Testis (tissue), 3 donors: ENCODE measurements around the gene RTF2. TPM values are rescaled to one million over a fixed set of nuclear protein-coding genes. Genes with fewer than 3 reads are reported as not detected.

Experiments
- DNase-seq: peaks from one replicate; pipeline ENCODE4 v3.0.0-alpha.2; 2019
- H3K27ac ChIP-seq, 2 donors: fragments of 200-600 bp; sonication (generic); one replicate each; pipeline ENCODE4 v1.5.1; 2019
- H3K27me3 ChIP-seq: fragments of 200-600 bp; sonication (generic); one replicate; pipeline ENCODE4 v1.5.1; 2019
- H3K36me3 ChIP-seq: fragments of 200-600 bp; sonication (generic); one replicate; pipeline ENCODE4 v1.5.1; 2017; ENCODE audit warnings: low read depth; ENCODE audit errors: missing control alignments
- H3K4me1 ChIP-seq: fragments of 200-600 bp; sonication (generic); one replicate; pipeline ENCODE4 v1.5.1; 2019
- H3K4me3 ChIP-seq, 2 donors: fragments of 200-600 bp; sonication (generic); one replicate each; pipeline ENCODE4 v1.5.1; 2017 to 2019
- H3K9me3 ChIP-seq: fragments of 200-600 bp; sonication (generic); one replicate; pipeline ENCODE4 v1.5.1; 2017
- CTCF ChIP-seq, 3 experiments: fragments of 450-650 bp in 2 of 3; fragments of 200-600 bp in 1 of 3; sonication (generic) in 1 of 3; IDR thresholded peaks; one replicate each; pipeline ENCODE4 v1.5.1; 2016 to 2019; ENCODE audit warnings: antibody characterized with exemption in 3 of 3, mild to moderate bottlenecking in 2 of 3, moderate library complexity in 1 of 3
- POLR2A ChIP-seq: fragments of 450-650 bp; IDR thresholded peaks from one replicate; pipeline ENCODE4 v1.6.1; 2017; ENCODE audit warnings: antibody characterized with exemption, mild to moderate bottlenecking, moderate library complexity
- WGBS, 2 donors: methylation state at CpG; one replicate each; pipeline ENCODE4 v1.1.5; 2018; 5-methylcytosine and 5-hydroxymethylcytosine counted together
- intact Hi-C: fragments of 100-400 bp; cut with DNase I; formaldehyde crosslinking; loops from one replicate; pipeline ENCODE4 v1.15.1; 2023; ENCODE audit warnings: low total_unique reads
- polyA plus RNA-seq: library from polyadenylated mRNA; stranded (reverse); fragments of 350-450 nt; fragmentation: Illumina TruSeq; extraction: RNeasy Lipid Tissue Mini Kit (QIAGEN cat#74804); gene quantifications from one replicate; pipeline ENCODE4 v1.2.3, GENCODE V29; 2014; ENCODE audit warnings: low read depth, low replicate concordance; ENCODE audit not compliant: insufficient read depth
- total RNA-seq, 2 donors: library from RNA; depleted of rRNA; stranded (reverse); fragments of >200 nt; gene quantifications; one replicate each; pipeline ENCODE4 v1.2.3, GENCODE V29; 2016

The RTF2 gene
- total and polyA plus RNA-seq, 3 donors from 2014 or later, result 76.4 to 144 (median 80.4) TPM

GRCh38 chr20:56453352-56453751 is 15.1 kb upstream of the RTF2 start:
- Histone ChIP-seq H3K4me1 (no peaks in the 10 kb centered on the region), H3K36me3 (no peaks in the 10 kb centered on the region), H3K27me3 (no peaks in the 10 kb centered on the region), H3K27ac (no peak overlapping the region), H3K4me3 (no peak overlapping the region), H3K9me3 (no peaks in the 10 kb centered on the region)
- TF ChIP-seq POLR2A (no peak), CTCF (IDR thresholded peaks at IDR 0.05) (no peak)
- 76 to 84% methylated on average over 5 of the region's 5 CpGs for WGBS, 2 donors
- DNase-seq, result no peak
- intact Hi-C loops, result no loop called here

GRCh38 chr20:56454754-56455153 is 13.7 kb upstream of the RTF2 start:
- no peaks in the 10 kb centered on the region for H3K4me1 ChIP-seq
- H3K27me3 ChIP-seq, result no peaks in the 10 kb centered on the region
- intact Hi-C loops, result no loop called here
- H3K27ac ChIP-seq, result no peak overlapping the region
- WGBS, 2 donors, result 84 to 93% methylated on average over 7 of the region's 7 CpGs
- no peaks in the 10 kb centered on the region for H3K36me3 ChIP-seq
- no peak for TF ChIP-seq CTCF (IDR thresholded peaks at IDR 0.05)
- TF ChIP-seq POLR2A, result no peak
- H3K9me3 ChIP-seq, result no peaks in the 10 kb centered on the region
- DNase-seq, result no peak
- no peak overlapping the region for H3K4me3 ChIP-seq

GRCh38 chr20:56458206-56458821 is 10.1 kb upstream of the RTF2 start:
- Histone ChIP-seq H3K4me1 (no peaks in the 10 kb centered on the region), H3K27me3 (no peaks in the 10 kb centered on the region), H3K27ac (no peak overlapping the region), H3K9me3 (no peaks in the 10 kb centered on the region), H3K36me3 (no peaks in the 10 kb centered on the region), H3K4me3 (no peak overlapping the region)
- 77 to 80% methylated on average over 9 to 22 of the region's 22 CpGs for WGBS, 2 donors
- intact Hi-C loops, result no loop called here
- DNase-seq, result no peak
- TF ChIP-seq POLR2A, result no peak
- TF ChIP-seq CTCF (IDR thresholded peaks at IDR 0.05), result no peak

GRCh38 chr20:56460459-56460858 is 8.0 kb upstream of the RTF2 start:
- no peaks in the 10 kb centered on the region for H3K9me3 ChIP-seq
- H3K27ac ChIP-seq, result no peak overlapping the region
- no peak for TF ChIP-seq CTCF (IDR thresholded peaks at IDR 0.05)
- no peak for TF ChIP-seq POLR2A
- H3K4me1 ChIP-seq, result no peaks in the 10 kb centered on the region
- intact Hi-C loops, result no loop called here
- DNase-seq, result no peak
- no peak overlapping the region for H3K4me3 ChIP-seq
- H3K36me3 ChIP-seq, result no peaks in the 10 kb centered on the region
- 70 to 91% methylated on average over 3 of the region's 3 CpGs for WGBS, 2 donors
- no peaks in the 10 kb centered on the region for H3K27me3 ChIP-seq

- TF ChIP-seq CTCF (IDR thresholded peaks at IDR 0.05), result no peak
- no peaks in the 10 kb centered on the region for H3K9me3 ChIP-seq
- H3K36me3 ChIP-seq, result no peaks in the 10 kb centered on the region
- no peaks in the 10 kb centered on the region for H3K4me1 ChIP-seq
- no peak overlapping the region for H3K4me3 ChIP-seq
- 80 to 88% methylated on average over 3 of the region's 3 CpGs for WGBS, 2 donors
- no peaks in the 10 kb centered on the region for H3K27me3 ChIP-seq
- no peak for DNase-seq
- H3K27ac ChIP-seq, result no peak overlapping the region
- intact Hi-C loops, result no loop called here
Observed at GRCh38 chr20:56461576-56461975, 6.9 kb upstream of the RTF2 start.
